Progenitor cell of endocrine pancreas (in vitro differentiated cells): Measurements from ENCODE around the gene PLPPR5. TPM values are rescaled to one million over a fixed set of nuclear protein-coding genes. Genes with fewer than 3 reads are reported as not detected.

ENCODE experiments used
- DNase-seq: peaks from one replicate; pipeline ENCODE4 v3.0.0; 2021; ENCODE audit warnings: low spot score; ENCODE audit not compliant: unreplicated experiment
- H3K27ac Mint-ChIP-seq: 2 replicates; pipeline ENCODE4 v1.8.0; 2021; ENCODE audit warnings: mild to moderate bottlenecking, moderate library complexity, mixed read lengths
- H3K27me3 Mint-ChIP-seq: 2 replicates; pipeline ENCODE4 v1.8.0; 2021; ENCODE audit warnings: mixed read lengths
- H3K36me3 Mint-ChIP-seq: 2 replicates; pipeline ENCODE4 v1.8.0; 2022; ENCODE audit warnings: mixed read lengths; ENCODE audit not compliant: insufficient read depth
- H3K4me1 Mint-ChIP-seq: 2 replicates; pipeline ENCODE4 v1.8.0; 2021; ENCODE audit warnings: low read depth, mixed read lengths
- H3K4me3 Mint-ChIP-seq: 2 replicates; pipeline ENCODE4 v1.8.0; 2021; ENCODE audit warnings: low read depth, mild to moderate bottlenecking, moderate library complexity, mixed read lengths
- H3K9me3 Mint-ChIP-seq: 2 replicates; pipeline ENCODE4 v1.8.0; 2021; ENCODE audit warnings: low read depth, mixed read lengths
- total RNA-seq: library from RNA; stranded (reverse); gene quantifications from 2 replicates; pipeline ENCODE4 v1.2.1, GENCODE V29; 2021
- TF ChIP-seq, protein P1 (sequence below): fragments of 200-600 bp; sonication (generic); IDR thresholded peaks from one replicate; pipeline ENCODE4 v1.5.0; 2021; ENCODE audit warnings: antibody characterized with exemption, mild to moderate bottlenecking; ENCODE audit not compliant: unreplicated experiment

PLPPR5 gene
- total RNA-seq, 1 donor from 2014 or later, result 0.77 TPM

DNA sequence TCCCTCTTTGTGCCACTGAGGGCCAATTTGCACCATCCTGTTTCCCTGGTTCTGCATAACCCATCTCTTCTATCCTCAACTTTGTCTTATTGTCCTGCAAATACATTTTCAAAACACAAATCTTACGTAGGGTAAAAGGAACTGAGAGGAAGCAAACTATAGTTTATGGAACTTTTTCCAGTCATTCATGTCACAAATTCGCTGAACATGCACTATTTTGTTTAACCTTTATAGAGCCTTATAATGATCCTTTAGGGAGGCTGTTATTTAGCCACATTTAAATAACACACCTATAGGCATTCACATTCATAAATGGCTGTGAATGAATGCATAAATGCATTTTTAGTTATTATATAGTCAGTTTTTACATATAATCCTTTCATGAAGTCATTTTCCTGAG is 85.0 kb downstream of the PLPPR5 start:
- no peak for DNase-seq
- Mint-ChIP-seq H3K4me1 (no peaks in the 10 kb centered on the region), H3K9me3 (no peaks in the 10 kb centered on the region), H3K36me3 (no peaks in the 10 kb centered on the region), H3K27me3 (no peaks in the 10 kb centered on the region), H3K4me3 (no peak overlapping the region), H3K27ac (no peak overlapping the region)
- TF ChIP-seq, protein P1, sequence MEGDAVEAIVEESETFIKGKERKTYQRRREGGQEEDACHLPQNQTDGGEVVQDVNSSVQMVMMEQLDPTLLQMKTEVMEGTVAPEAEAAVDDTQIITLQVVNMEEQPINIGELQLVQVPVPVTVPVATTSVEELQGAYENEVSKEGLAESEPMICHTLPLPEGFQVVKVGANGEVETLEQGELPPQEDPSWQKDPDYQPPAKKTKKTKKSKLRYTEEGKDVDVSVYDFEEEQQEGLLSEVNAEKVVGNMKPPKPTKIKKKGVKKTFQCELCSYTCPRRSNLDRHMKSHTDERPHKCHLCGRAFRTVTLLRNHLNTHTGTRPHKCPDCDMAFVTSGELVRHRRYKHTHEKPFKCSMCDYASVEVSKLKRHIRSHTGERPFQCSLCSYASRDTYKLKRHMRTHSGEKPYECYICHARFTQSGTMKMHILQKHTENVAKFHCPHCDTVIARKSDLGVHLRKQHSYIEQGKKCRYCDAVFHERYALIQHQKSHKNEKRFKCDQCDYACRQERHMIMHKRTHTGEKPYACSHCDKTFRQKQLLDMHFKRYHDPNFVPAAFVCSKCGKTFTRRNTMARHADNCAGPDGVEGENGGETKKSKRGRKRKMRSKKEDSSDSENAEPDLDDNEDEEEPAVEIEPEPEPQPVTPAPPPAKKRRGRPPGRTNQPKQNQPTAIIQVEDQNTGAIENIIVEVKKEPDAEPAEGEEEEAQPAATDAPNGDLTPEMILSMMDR, result no peak

DNA sequence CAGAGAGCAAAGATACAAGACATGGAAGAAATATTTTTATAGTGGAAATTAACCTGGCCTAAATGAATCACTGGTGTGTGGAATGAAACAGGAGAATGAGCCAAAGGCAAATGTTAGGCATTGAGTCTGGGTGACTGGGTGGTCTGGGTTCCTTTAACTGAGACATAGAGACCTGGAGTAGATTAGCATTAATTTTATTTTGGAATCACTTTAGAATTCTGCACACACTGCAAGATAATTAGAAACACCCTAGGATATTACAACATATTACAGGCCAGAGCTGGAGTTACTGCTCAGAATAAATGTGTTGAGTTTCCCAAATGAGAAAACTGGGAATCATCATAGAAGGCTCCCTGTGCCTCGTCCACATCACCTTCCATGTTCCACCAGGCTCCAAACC is 85.5 kb downstream of the PLPPR5 start:
- DNase-seq, result no peak
- no peak overlapping the region for H3K27ac Mint-ChIP-seq
- no peaks in the 10 kb centered on the region for H3K4me1 Mint-ChIP-seq
- H3K9me3 Mint-ChIP-seq, result no peaks in the 10 kb centered on the region
- H3K27me3 Mint-ChIP-seq, result no peaks in the 10 kb centered on the region
- no peaks in the 10 kb centered on the region for H3K36me3 Mint-ChIP-seq
- TF ChIP-seq, protein P1, result no peak
- no peak overlapping the region for H3K4me3 Mint-ChIP-seq

DNA sequence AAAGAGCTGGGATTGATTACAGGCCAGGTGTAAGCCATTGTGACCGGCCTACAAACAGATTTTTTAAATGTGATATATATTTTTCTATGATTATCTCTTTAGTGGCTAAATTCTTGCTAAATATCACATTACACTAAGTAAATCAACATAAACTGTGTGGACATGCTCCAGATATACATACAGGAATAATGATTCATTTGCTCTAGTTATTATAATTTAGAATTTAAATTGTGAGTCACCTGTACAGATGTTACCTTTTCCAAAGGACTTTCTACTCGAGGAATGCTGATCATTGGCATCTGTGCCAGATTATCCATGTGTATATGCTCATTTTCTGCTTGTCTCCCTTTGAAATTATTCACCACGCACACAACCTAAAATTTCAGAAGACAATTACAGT is 90.1 kb downstream of the PLPPR5 start:
- DNase-seq, result no peak
- TF ChIP-seq, protein P1, result no peak
- Mint-ChIP-seq H3K27ac (no peak overlapping the region), H3K27me3 (no peaks in the 10 kb centered on the region), H3K4me3 (no peak overlapping the region), H3K9me3 (no peaks in the 10 kb centered on the region), H3K36me3 (no peaks in the 10 kb centered on the region), H3K4me1 (no peaks in the 10 kb centered on the region)

DNA sequence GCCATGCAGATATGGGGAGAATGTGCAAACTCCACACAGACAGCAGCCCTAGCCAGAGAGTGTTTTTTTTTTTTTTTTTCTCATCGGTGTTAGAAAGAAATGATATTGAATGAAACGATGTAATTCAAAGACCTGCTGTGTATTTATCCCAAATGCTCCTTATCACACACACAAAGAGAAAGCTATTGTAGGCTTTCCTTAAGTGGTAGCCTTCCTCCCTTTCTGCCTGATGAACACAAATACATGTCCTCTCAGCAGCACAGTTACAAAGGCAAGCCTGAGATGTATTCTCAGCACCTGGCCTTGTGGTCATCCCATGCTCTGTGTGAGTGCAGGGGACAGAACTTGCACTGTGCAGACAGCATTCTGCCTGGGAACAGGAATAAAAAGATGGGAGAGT is 93.8 kb downstream of the PLPPR5 start:
- no peaks in the 10 kb centered on the region for H3K9me3 Mint-ChIP-seq
- H3K4me3 Mint-ChIP-seq, result no peak overlapping the region
- no peaks in the 10 kb centered on the region for H3K27me3 Mint-ChIP-seq
- DNase-seq, result no peak
- no peaks in the 10 kb centered on the region for H3K36me3 Mint-ChIP-seq
- no peaks in the 10 kb centered on the region for H3K4me1 Mint-ChIP-seq
- TF ChIP-seq, protein P1, result no peak
- H3K27ac Mint-ChIP-seq, result no peak overlapping the region

DNA sequence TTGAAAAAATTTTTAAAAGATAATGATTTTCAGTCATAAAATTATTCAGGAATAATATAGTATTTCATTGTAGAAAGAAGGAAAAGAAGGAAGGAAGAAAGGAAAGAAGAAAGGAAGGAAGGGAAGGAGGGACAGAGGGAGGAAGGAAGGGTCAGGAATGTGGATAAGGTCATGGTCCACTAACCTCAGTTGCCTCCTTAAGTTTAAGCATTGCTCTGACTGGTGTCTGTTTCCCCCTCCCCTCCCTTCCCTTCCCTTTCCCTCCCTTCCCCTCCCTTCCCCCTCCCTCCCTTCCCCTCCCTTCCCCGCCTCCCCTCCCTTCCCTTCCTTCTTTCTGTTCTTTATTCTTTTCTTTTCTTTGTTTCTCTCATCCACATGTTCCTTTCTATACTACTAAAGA is 95.7 kb downstream of the PLPPR5 start:
- no peaks in the 10 kb centered on the region for H3K9me3 Mint-ChIP-seq
- no peaks in the 10 kb centered on the region for H3K36me3 Mint-ChIP-seq
- no peaks in the 10 kb centered on the region for H3K4me1 Mint-ChIP-seq
- H3K4me3 Mint-ChIP-seq, result no peak overlapping the region
- no peak for DNase-seq
- no peaks in the 10 kb centered on the region for H3K27me3 Mint-ChIP-seq
- H3K27ac Mint-ChIP-seq, result no peak overlapping the region
- TF ChIP-seq, protein P1, result no peak
